Hepatocyte (in vitro differentiated cells): Measurements from ENCODE around the gene TMEM259. TPM values are rescaled to one million over a fixed set of nuclear protein-coding genes. Genes with fewer than 3 reads are reported as not detected.

Experiments used
- DNase-seq: peaks from one replicate; pipeline ENCODE4 v3.0.0-alpha.2; 2016; ENCODE audit warnings: low spot score
- H2AFZ ChIP-seq: fragments of 200-600 bp; sonication (generic); 2 replicates; pipeline ENCODE4 v1.6.0; 2016; ENCODE audit warnings: antibody characterized with exemption, mild to moderate bottlenecking
- H3K27ac ChIP-seq: fragments of 200-600 bp; sonication (generic); 2 replicates; pipeline ENCODE4 v1.5.1; 2016; ENCODE audit warnings: mild to moderate bottlenecking
- H3K27me3 ChIP-seq: fragments of 200-600 bp; sonication (generic); 2 replicates; pipeline ENCODE4 v1.6.1; 2016
- H3K36me3 ChIP-seq: fragments of 200-600 bp; sonication (generic); replicated peaks from 2 replicates; pipeline ENCODE4 v1.5.1; 2016; ENCODE audit warnings: low read depth; ENCODE audit not compliant: insufficient read depth
- H3K4me1 ChIP-seq: fragments of 200-600 bp; sonication (generic); 2 replicates; pipeline ENCODE4 v1.5.1; 2016; ENCODE audit warnings: mild to moderate bottlenecking, moderate library complexity; ENCODE audit not compliant: insufficient read depth
- H3K4me2 ChIP-seq: fragments of 200-600 bp; sonication (generic); 2 replicates; pipeline ENCODE4 v1.6.0; 2016
- H3K4me3 ChIP-seq: fragments of 200-600 bp; sonication (generic); 2 replicates; pipeline ENCODE4 v1.5.1; 2016; ENCODE audit warnings: mild to moderate bottlenecking
- H3K79me2 ChIP-seq: fragments of 200-600 bp; sonication (generic); 2 replicates; pipeline ENCODE4 v1.6.0; 2017; ENCODE audit warnings: mild to moderate bottlenecking
- H3K9me2 ChIP-seq: fragments of 200-600 bp; sonication (generic); replicated peaks from 2 replicates; pipeline ENCODE4 v1.6.0; 2017; ENCODE audit warnings: mild to moderate bottlenecking; ENCODE audit not compliant: insufficient read depth
- H3K9me3 ChIP-seq: fragments of 200-600 bp; sonication (generic); 2 replicates; pipeline ENCODE4 v1.5.1; 2016; ENCODE audit warnings: low read depth, mild to moderate bottlenecking
- H4K20me1 ChIP-seq: fragments of 200-600 bp; sonication (generic); 2 replicates; pipeline ENCODE4 v1.6.0; 2016; ENCODE audit warnings: mild to moderate bottlenecking; ENCODE audit not compliant: insufficient read depth, poor library complexity, severe bottlenecking
- EZH2 ChIP-seq: fragments of 200-600 bp; sonication (generic); IDR thresholded peaks from 2 replicates; pipeline ENCODE4 v1.6.1; 2016; ENCODE audit warnings: antibody characterized with exemption, mild to moderate bottlenecking, borderline replicate concordance
- EZH2phosphoT487 ChIP-seq: fragments of 200-600 bp; sonication (generic); IDR thresholded peaks from one replicate; pipeline ENCODE4 v1.6.1; 2018; ENCODE audit warnings: antibody characterized with exemption, mild to moderate bottlenecking, low read depth, moderate library complexity; ENCODE audit not compliant: unreplicated experiment, severe bottlenecking
- WGBS: methylation state at CpG from one replicate; pipeline ENCODE4 v1.1.6; 2016; ENCODE audit warnings: low lambda C conversion rate; ENCODE audit errors: missing lambda C conversion rate; 5-methylcytosine and 5-hydroxymethylcytosine counted together
- polyA plus RNA-seq: library from polyadenylated mRNA; unstranded; fragments of >200 nt; fragmentation: Nextera tagmentation; extraction: Ambion mirVana; gene quantifications from 2 replicates; pipeline ENCODE4 v1.2.1, GENCODE V29; 2016
- total RNA-seq: library from RNA; depleted of rRNA; stranded (reverse); fragments of >200 nt; gene quantifications from 2 replicates; pipeline ENCODE4 v1.2.3, GENCODE V29; 2014
- TF ChIP-seq, protein P1 (sequence below): fragments of 200-600 bp; sonication (generic); IDR thresholded peaks from 2 replicates; pipeline ENCODE4 v1.5.1; 2016; ENCODE audit warnings: antibody characterized with exemption, mild to moderate bottlenecking; ENCODE audit not compliant: poor library complexity

Gene TMEM259
- total and polyA plus RNA-seq, 2 experiments from 2014 or later: 169 to 311 TPM

DNA sequence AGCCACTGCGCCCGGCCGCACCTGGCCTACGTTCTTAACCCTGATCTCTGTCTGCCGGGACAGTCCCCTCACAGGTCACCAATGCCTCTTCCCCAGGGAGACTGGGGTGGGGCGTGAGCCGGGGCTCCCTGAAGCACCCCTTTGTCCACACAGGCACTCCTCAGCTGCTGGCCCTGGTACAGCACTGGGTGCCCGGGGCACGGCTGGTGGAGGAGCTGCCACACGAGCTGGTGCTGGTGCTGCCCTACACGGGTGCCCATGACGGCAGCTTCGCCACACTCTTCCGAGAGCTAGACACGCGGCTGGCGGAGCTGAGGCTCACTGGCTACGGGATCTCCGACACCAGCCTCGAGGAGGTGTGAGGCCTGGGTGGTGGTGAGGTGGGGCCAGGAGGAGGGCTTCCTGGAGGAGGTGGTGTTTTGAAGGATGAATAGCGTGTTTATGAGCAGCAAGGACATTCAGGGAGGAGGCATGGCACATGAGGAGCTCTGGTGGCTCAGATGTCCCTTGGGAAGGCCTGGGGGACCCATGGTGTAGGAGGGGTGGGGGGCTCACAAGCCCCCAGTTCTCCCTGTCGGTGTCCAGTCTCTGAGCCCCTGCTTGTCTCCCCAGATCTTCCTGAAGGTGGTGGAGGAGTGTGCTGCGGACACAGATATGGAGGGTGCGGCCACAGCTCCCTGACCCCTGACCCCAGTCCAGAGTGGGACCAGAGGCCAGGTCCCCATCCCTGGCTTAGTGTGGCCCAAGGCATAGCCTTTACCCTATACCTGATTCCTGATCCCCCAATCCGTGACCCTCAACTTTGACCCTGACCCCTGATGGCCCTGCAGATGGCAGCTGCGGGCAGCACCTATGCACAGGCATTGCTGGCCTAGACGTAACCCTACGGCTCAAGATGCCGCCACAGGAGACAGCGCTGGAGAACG is 32.5 kb upstream of the TMEM259 start:
- TF ChIP-seq EZH2phosphoT487 (no peak), EZH2 (no peak)
- TF ChIP-seq, protein P1, sequence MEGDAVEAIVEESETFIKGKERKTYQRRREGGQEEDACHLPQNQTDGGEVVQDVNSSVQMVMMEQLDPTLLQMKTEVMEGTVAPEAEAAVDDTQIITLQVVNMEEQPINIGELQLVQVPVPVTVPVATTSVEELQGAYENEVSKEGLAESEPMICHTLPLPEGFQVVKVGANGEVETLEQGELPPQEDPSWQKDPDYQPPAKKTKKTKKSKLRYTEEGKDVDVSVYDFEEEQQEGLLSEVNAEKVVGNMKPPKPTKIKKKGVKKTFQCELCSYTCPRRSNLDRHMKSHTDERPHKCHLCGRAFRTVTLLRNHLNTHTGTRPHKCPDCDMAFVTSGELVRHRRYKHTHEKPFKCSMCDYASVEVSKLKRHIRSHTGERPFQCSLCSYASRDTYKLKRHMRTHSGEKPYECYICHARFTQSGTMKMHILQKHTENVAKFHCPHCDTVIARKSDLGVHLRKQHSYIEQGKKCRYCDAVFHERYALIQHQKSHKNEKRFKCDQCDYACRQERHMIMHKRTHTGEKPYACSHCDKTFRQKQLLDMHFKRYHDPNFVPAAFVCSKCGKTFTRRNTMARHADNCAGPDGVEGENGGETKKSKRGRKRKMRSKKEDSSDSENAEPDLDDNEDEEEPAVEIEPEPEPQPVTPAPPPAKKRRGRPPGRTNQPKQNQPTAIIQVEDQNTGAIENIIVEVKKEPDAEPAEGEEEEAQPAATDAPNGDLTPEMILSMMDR: no peak
- peaks cover 4% of the 10 kb centered on the region for H3K9me3 ChIP-seq
- no peaks in the 10 kb centered on the region for H3K36me3 ChIP-seq

DNA sequence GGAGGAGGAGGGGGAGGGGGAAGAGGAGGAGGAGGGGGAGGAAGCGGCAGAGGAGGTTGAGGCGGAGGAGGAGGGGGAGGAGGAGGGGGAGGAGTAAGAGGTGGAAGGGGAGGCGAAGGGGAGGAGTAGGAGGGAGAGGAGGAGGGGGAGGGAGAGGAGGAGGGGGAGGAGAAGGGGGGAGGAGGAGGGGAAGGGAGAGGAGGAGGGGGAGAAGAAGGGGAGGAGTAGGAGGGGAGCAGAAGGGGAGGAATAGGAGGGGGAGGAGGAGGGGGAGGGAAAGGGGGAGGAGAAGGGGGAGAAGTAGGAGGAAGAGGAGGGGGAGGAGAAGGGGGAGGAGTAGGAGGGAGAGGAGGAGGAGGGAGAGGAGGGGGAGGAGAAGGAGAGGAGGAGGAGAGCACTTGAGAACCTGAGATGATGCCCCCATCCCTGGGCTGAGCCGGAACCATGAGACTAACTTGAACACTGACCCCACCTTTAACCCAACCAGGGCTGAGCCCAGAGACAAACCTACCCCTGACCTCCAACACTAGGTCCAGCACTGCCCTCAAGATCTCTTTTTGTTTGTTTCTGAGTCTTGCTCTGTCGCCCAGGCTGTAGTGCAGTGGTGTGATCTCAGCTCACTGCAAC is 31.5 kb upstream of the TMEM259 start:
- no peaks in the 10 kb centered on the region for H4K20me1 ChIP-seq
- H2AFZ ChIP-seq: no peak overlapping the region
- H3K27me3 ChIP-seq: no peaks in the 10 kb centered on the region
- H3K4me1 ChIP-seq: no peaks in the 10 kb centered on the region
- no peak overlapping the region for H3K4me3 ChIP-seq
- no peaks in the 10 kb centered on the region for H3K9me2 ChIP-seq
- DNase-seq: no peak
- no peaks in the 10 kb centered on the region for H3K36me3 ChIP-seq
- no peaks in the 10 kb centered on the region for H3K79me2 ChIP-seq
- no peak for TF ChIP-seq EZH2
- H3K27ac ChIP-seq: no peak overlapping the region
- no peak overlapping the region for H3K4me2 ChIP-seq
- 83% methylated on average over 1 of the region's 5 CpGs for WGBS
- no peaks in the 10 kb centered on the region for H3K9me3 ChIP-seq

More for the DNA sequence above, 32.5 kb upstream of the TMEM259 start:
- H3K79me2 ChIP-seq: no peaks in the 10 kb centered on the region
- H3K4me1 ChIP-seq: no peaks in the 10 kb centered on the region
- H4K20me1 ChIP-seq: no peaks in the 10 kb centered on the region
- 95% methylated on average over 31 of the region's 31 CpGs for WGBS
- no peaks in the 10 kb centered on the region for H3K27me3 ChIP-seq
- no peak for DNase-seq
- H2AFZ ChIP-seq: no peak overlapping the region
- no peak overlapping the region for H3K4me3 ChIP-seq
- H3K9me2 ChIP-seq: no peaks in the 10 kb centered on the region
- H3K27ac ChIP-seq: no peak overlapping the region
- no peak overlapping the region for H3K4me2 ChIP-seq

DNA sequence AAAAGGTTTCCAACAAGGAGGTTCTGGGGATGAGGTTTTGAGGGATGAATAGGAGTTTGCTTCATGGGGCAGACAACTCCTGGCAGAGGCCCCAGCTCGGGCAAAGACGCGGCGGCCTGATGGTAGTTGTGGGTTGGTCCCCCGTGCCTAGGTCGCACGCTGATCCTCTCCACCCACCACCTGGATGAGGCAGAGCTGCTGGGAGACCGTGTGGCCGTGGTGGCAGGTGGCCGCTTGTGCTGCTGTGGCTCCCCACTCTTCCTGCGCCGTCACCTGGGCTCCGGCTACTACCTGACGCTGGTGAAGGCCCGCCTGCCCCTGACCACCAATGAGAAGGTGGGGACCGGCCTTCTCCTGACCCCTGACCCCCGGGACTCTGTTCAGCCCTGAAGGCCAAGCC is 30.9 kb upstream of the TMEM259 start:
- no peaks in the 10 kb centered on the region for H4K20me1 ChIP-seq
- H3K4me2 ChIP-seq: no peak overlapping the region
- TF ChIP-seq EZH2phosphoT487 (no peak), EZH2 (no peak)
- TF ChIP-seq, protein P1: no peak
- 95% methylated on average over 17 of the region's 17 CpGs for WGBS
- no peaks in the 10 kb centered on the region for H3K9me3 ChIP-seq
- no peaks in the 10 kb centered on the region for H3K4me1 ChIP-seq
- no peak for DNase-seq
- no peak overlapping the region for H3K4me3 ChIP-seq
- H3K27me3 ChIP-seq: no peaks in the 10 kb centered on the region
- H3K36me3 ChIP-seq: no peaks in the 10 kb centered on the region
- H3K27ac ChIP-seq: no peak overlapping the region
- H3K9me2 ChIP-seq: no peaks in the 10 kb centered on the region
- H2AFZ ChIP-seq: no peak overlapping the region
- no peaks in the 10 kb centered on the region for H3K79me2 ChIP-seq
